Small intestine (tissue), 16 donors: ENCODE data around the gene YOD1. TPM values are rescaled to one million over a fixed set of nuclear protein-coding genes. Genes with fewer than 3 reads are reported as not detected.

Experiments used
- DNase-seq, 2 donors: peaks; one replicate each; pipeline versions ENCODE4 v3.0.0 to v3.0.0-alpha.2; 2013
- FAIRE-seq: peaks from 2 replicates; lab custom pipeline; 2012; peaks lifted over from hg19 to GRCh38; lab: Jason Lieb, UNC
- H3K27ac ChIP-seq, 3 donors: one replicate each; pipeline ENCODE4 v1.5.1; 2013; ENCODE audit warnings: low read length in 2 of 3, mild to moderate bottlenecking in 2 of 3, control low read depth in 1 of 3, inconsistent platforms in 1 of 3, low read depth in 1 of 3, moderate library complexity in 1 of 3
- H3K27me3 ChIP-seq, 3 donors: one replicate each; pipeline ENCODE4 v1.6.1; 2013; ENCODE audit warnings: low read length in 3 of 3, inconsistent platforms in 1 of 3; ENCODE audit not compliant: control insufficient read depth in 3 of 3, insufficient read depth in 3 of 3
- H3K36me3 ChIP-seq, 3 donors: one replicate each; pipeline ENCODE4 v1.6.1; 2013; ENCODE audit warnings: low read length in 3 of 3, inconsistent platforms in 1 of 3, low read depth in 1 of 3, mild to moderate bottlenecking in 1 of 3, moderate library complexity in 1 of 3; ENCODE audit not compliant: control insufficient read depth in 3 of 3, insufficient read depth in 2 of 3
- H3K4me1 ChIP-seq, 3 donors: one replicate each; pipeline ENCODE4 v1.6.1; 2013; ENCODE audit warnings: low read length in 2 of 3, inconsistent platforms in 1 of 3, low read depth in 1 of 3, mild to moderate bottlenecking in 1 of 3, moderate library complexity in 1 of 3; ENCODE audit not compliant: control insufficient read depth in 3 of 3, insufficient read depth in 2 of 3
- H3K4me3 ChIP-seq, 3 donors: one replicate each; pipeline ENCODE4 v1.5.1; 2013; ENCODE audit warnings: low read length in 3 of 3, control low read depth in 1 of 3, inconsistent platforms in 1 of 3, low read depth in 1 of 3, mild to moderate bottlenecking in 1 of 3, moderate library complexity in 1 of 3
- H3K9me3 ChIP-seq, 2 donors: one replicate each; pipeline ENCODE4 v1.6.1; 2013; ENCODE audit warnings: low read depth in 1 of 2, low read length in 1 of 2; ENCODE audit not compliant: control insufficient read depth in 2 of 2, insufficient read depth in 1 of 2
- WGBS, 3 donors: extraction: QIAGEN DNeasy Blood & Tissue Kit; methylation state at CpG; one replicate each; pipeline ENCODE4 v1.1.7; 2013; 5-methylcytosine and 5-hydroxymethylcytosine counted together
- long read RNA-seq, 10 donors: transcript quantifications; one replicate each; lab custom pipeline, GENCODE V29; 2026
- polyA plus RNA-seq, 4 donors: library from polyadenylated mRNA; stranded (reverse) in 3 of 4; unstranded in 1 of 4; fragments of 200-250 nt in 3 of 4; fragments of 120-200 nt in 1 of 4; gene quantifications; one replicate each; pipeline versions ENCODE4 v1.2.1 to v1.2.3, GENCODE V29; 2013
- donor health status: healthy with polysubstance abuse.
- donor health status: control.
- donor health status: control.
- donor health status: Bipolar disorder and iron deficiency.
- donor health status: healthy.

Gene YOD1
- polyA plus RNA-seq: 1 to 10 TPM; 1.9 to 8.4 (median 2.7) TPM
- long read RNA-seq, donor 1: 0 reads
- long read RNA-seq, donor 2, full-length matches to known transcripts: 1 of 1 reads
- long read RNA-seq, donor 2, partial matches to known transcripts: 0 of 1 reads
- long read RNA-seq, donor 2, other reads (novel, unspliced or antisense): 0 of 1 reads
- long read RNA-seq, donor 3, full-length matches to known transcripts: 5 of 5 reads
- long read RNA-seq, donor 3, partial matches to known transcripts: 0 of 5 reads
- long read RNA-seq, donor 3, other reads (novel, unspliced or antisense): 0 of 5 reads
- long read RNA-seq, donor 4: 0 reads
- long read RNA-seq, donor 5: 0 reads
- long read RNA-seq, donor 6, full-length matches to known transcripts: 4 of 4 reads
- long read RNA-seq, donor 6, partial matches to known transcripts: 0 of 4 reads
- long read RNA-seq, donor 6, other reads (novel, unspliced or antisense): 0 of 4 reads
- long read RNA-seq, donor 7: 0 reads
- long read RNA-seq, donor 8, full-length matches to known transcripts: 1 of 1 reads
- long read RNA-seq, donor 8, partial matches to known transcripts: 0 of 1 reads
- long read RNA-seq, donor 8, other reads (novel, unspliced or antisense): 0 of 1 reads
- long read RNA-seq, donor 9: 0 reads
- long read RNA-seq, donor 10, full-length matches to known transcripts: 3 of 3 reads
- long read RNA-seq, donor 10, partial matches to known transcripts: 0 of 3 reads
- long read RNA-seq, donor 10, other reads (novel, unspliced or antisense): 0 of 3 reads

GRCh38 chr1:207051191-207051943 lies at the start of gene YOD1:
Gene YOD1, minus strand, starts transcription at chr1:207051208. Its CDS starts 178 bp downstream, at chr1:207051030.
- Histone ChIP-seq H3K4me1 (peaks cover 1 to 40% (median 8%) of the 10 kb centered on the region in 3 donors), H3K4me3 (peak within 1 kb of the TSS; percentile 80 to 98 (median 86)), H3K36me3 (peaks cover 0 to 4% (median 4%) of the 10 kb centered on the region in 3 donors), H3K27ac (peak within 1 kb of the TSS; percentile 79 to 98 (median 94)), H3K27me3 (no peaks in the 10 kb centered on the region), H3K9me3 (no peaks in the 10 kb centered on the region)
- 20 to 45% (median 27%) methylated on average over 15 of the region's 15 CpGs for WGBS, 3 donors
- peak in 1 of 2 donors; percentile 63 for DNase-seq
- no peak for FAIRE-seq

- H3K27me3 ChIP-seq: peaks cover 0 to 3% (median 0%) of the 10 kb centered on the region in 3 donors
- DNase-seq (no peak), FAIRE-seq (no peak)
- H3K36me3 ChIP-seq: no peaks in the 10 kb centered on the region
- no peak overlapping the region for H3K4me3 ChIP-seq
- no peaks in the 10 kb centered on the region for H3K4me1 ChIP-seq
- H3K27ac ChIP-seq: no peak overlapping the region
- WGBS, 3 donors: 70 to 88% (median 74%) methylated on average over 3 of the region's 3 CpGs
- no peaks in the 10 kb centered on the region for H3K9me3 ChIP-seq
Measured at GRCh38 chr1:207097871-207098324, 46.9 kb upstream of the YOD1 start.

- H3K4me3 ChIP-seq: no peak overlapping the region
- H3K27ac ChIP-seq: no peak overlapping the region
- no peaks in the 10 kb centered on the region for H3K36me3 ChIP-seq
- peak in 1 of 2 donors; percentile 24 for DNase-seq
- H3K27me3 ChIP-seq: peaks cover 0 to 3% (median 0%) of the 10 kb centered on the region in 3 donors
- FAIRE-seq: no peak
- peaks cover 2 to 7% (median 4%) of the 10 kb centered on the region in 3 donors for H3K4me1 ChIP-seq
- no peaks in the 10 kb centered on the region for H3K9me3 ChIP-seq
- WGBS, 3 donors: 19 to 47% (median 20%) methylated on average over 2 of the region's 2 CpGs
Measured at GRCh38 chr1:207093944-207094343, 42.9 kb upstream of the YOD1 start.

- Histone ChIP-seq H3K27me3 (peaks cover 0 to 2% (median 0%) of the 10 kb centered on the region in 3 donors), H3K4me3 (no peak overlapping the region), H3K36me3 (no peaks in the 10 kb centered on the region), H3K27ac (no peak overlapping the region), H3K4me1 (peaks cover 2 to 14% (median 4%) of the 10 kb centered on the region in 3 donors), H3K9me3 (no peaks in the 10 kb centered on the region)
- no peak for FAIRE-seq
- WGBS, 3 donors: 63 to 68% (median 67%) methylated on average over 4 of the region's 4 CpGs
- DNase-seq: no peak
Measured at GRCh38 chr1:207091200-207091908, 40.3 kb upstream of the YOD1 start.

- WGBS, 3 donors: 82 to 87% (median 87%) methylated on average over 17 of the region's 17 CpGs
- Histone ChIP-seq H3K4me3 (no peak overlapping the region), H3K36me3 (no peaks in the 10 kb centered on the region), H3K27ac (peak overlapping the region in 1 of 3 donors; percentile 62), H3K27me3 (no peaks in the 10 kb centered on the region), H3K9me3 (no peaks in the 10 kb centered on the region), H3K4me1 (peaks cover 3 to 14% (median 4%) of the 10 kb centered on the region in 3 donors)
- DNase-seq: no peak
- no peak for FAIRE-seq
Measured at GRCh38 chr1:207089627-207090355, 38.8 kb upstream of the YOD1 start.

- Histone ChIP-seq H3K4me3 (no peak within 1 kb of the TSS), H3K27ac (peak within 1 kb of the TSS in 2 of 3 donors; percentile 7 to 90), H3K9me3 (no peaks in the 10 kb centered on the region), H3K27me3 (no peaks in the 10 kb centered on the region), H3K36me3 (no peaks in the 10 kb centered on the region), H3K4me1 (peaks cover 3 to 14% (median 4%) of the 10 kb centered on the region in 3 donors)
- FAIRE-seq (no peak), DNase-seq (peak; percentile 62 to 97)
- 14 to 50% (median 30%) methylated on average over 9 of the region's 9 CpGs for WGBS, 3 donors
Measured at GRCh38 chr1:207088701-207089626, 38.0 kb upstream of the YOD1 start, which contains the start of gene C4BPB. Gene C4BPB, plus strand, starts transcription at chr1:207088860. Its CDS starts 672 bp downstream, at chr1:207089532.
